HCT116 (cell line): ENCODE data around the gene HSPB7. TPM values are rescaled to one million over a fixed set of nuclear protein-coding genes. Genes with fewer than 3 reads are reported as not detected.

Source experiments
- ATAC-seq: fragments of 200-7000 bp; cut with Tn5 transposase; 2 replicates; pipeline ENCODE4 v1.9.1; 2020; ENCODE audit warnings: mild to moderate bottlenecking, moderate library complexity
- BruUV-seq: library from RNA; stranded (reverse); fragments of 400-500 nt; replicated peaks from 2 replicates; lab custom pipeline; 2021; lab: Mats Ljungman, UMichigan
- CTCF ChIA-PET: fragments of 300-600 bp; sonication (Branson Sonifier 250); formaldehyde crosslinking; loops from one replicate; lab custom pipeline; 2021; ENCODE audit warnings: antibody characterized with exemption; lab: Charles Lee
- POLR2A ChIA-PET: fragments of 300-600, 350-600 bp; sonication (Branson Sonifier 250); formaldehyde crosslinking; loops from one replicate; lab custom pipeline; 2021; ENCODE audit warnings: antibody characterized with exemption; lab: Charles Lee
- RAD21 ChIA-PET, 2 experiments: fragments of 300-600 bp; sonication (Branson Sonifier 250); formaldehyde crosslinking; loops; one replicate each; lab custom pipeline; 2023; ENCODE audit warnings: low total read pairs in 2 of 2; ENCODE audit not compliant: uncharacterized antibody in 2 of 2, unreplicated experiment in 2 of 2, low non-redundant PET in 1 of 2; lab: Charles Lee
- DNase-seq: peaks from one replicate; pipeline ENCODE4 v3.0.0-alpha.2; 2010; ENCODE audit warnings: low read depth, low spot score
- H2AFZ ChIP-seq: fragments of 200-600 bp; shearing (Covaris generic), sonication (generic); 2 replicates; pipeline ENCODE4 v1.6.1; 2017; ENCODE audit warnings: low read depth, mixed run types, mixed read lengths, antibody characterized with exemption, low read length; ENCODE audit not compliant: poor library complexity, severe bottlenecking
- H3K27ac ChIP-seq: 2 replicates; pipeline ENCODE4 v1.5.1; 2012; ENCODE audit warnings: low read depth, low read length
- H3K27me3 ChIP-seq: fragments of 200-600 bp; sonication (generic); 2 replicates; pipeline ENCODE4 v1.6.1; 2016; ENCODE audit warnings: mixed run types, low read length, mixed read lengths; ENCODE audit not compliant: insufficient read depth
- H3K36me3 ChIP-seq, 2 experiments: fragments of 200-500 bp in 1 of 2; fragments of 200-600 bp in 1 of 2; sonication (Bioruptor generic) in 1 of 2; sonication (generic) in 1 of 2; 2 replicates each; pipeline versions ENCODE4 v1.5.1 to v1.6.1; 2014 to 2016; ENCODE audit warnings: low read length in 2 of 2, inconsistent platforms in 1 of 2, mixed read lengths in 1 of 2, mixed run types in 1 of 2; ENCODE audit not compliant: insufficient read depth in 2 of 2, control insufficient read depth in 1 of 2
- H3K4me1 ChIP-seq, 2 experiments: fragments of 200-600 bp in 1 of 2; sonication (generic) in 1 of 2; 2 replicates each; pipeline versions ENCODE4 v1.5.1 to v1.6.1; 2012 to 2017; ENCODE audit warnings: low read length in 2 of 2, inconsistent platforms in 1 of 2, mild to moderate bottlenecking in 1 of 2, mixed read lengths in 1 of 2, mixed run types in 1 of 2, moderate library complexity in 1 of 2; ENCODE audit not compliant: insufficient read depth in 2 of 2, control insufficient read depth in 1 of 2
- H3K4me2 ChIP-seq: fragments of 200-600 bp; sonication (generic); 2 replicates; pipeline ENCODE4 v1.6.1; 2017; ENCODE audit warnings: mixed run types, low read length, mixed read lengths
- H3K4me3 ChIP-seq, 2 experiments: fragments of 200-600 bp in 1 of 2; sonication (generic) in 1 of 2; replicated peaks in 1 of 2; 2 replicates each; pipeline ENCODE4 v1.5.1; 2011 to 2016; ENCODE audit warnings: low read length in 2 of 2, control low read depth in 1 of 2, low read depth in 1 of 2, mild to moderate bottlenecking in 1 of 2, mixed read lengths in 1 of 2, mixed run types in 1 of 2
- H3K79me2 ChIP-seq: fragments of 200-600 bp; sonication (generic); 2 replicates; pipeline ENCODE4 v1.6.1; 2017; ENCODE audit warnings: mild to moderate bottlenecking, mixed run types, low read length, moderate library complexity, mixed read lengths; ENCODE audit not compliant: insufficient read depth
- H3K9ac ChIP-seq: fragments of 200-600 bp; sonication (generic); 2 replicates; pipeline ENCODE4 v1.6.1; 2016; ENCODE audit warnings: low read length, mixed read lengths
- H3K9me2 ChIP-seq: fragments of 200-600 bp; sonication (generic), shearing (Covaris generic); 2 replicates; pipeline ENCODE4 v1.6.1; 2017; ENCODE audit warnings: mixed run types, mild to moderate bottlenecking, moderate library complexity; ENCODE audit not compliant: insufficient read depth
- H3K9me3 ChIP-seq, 2 experiments: fragments of 200-500 bp in 1 of 2; fragments of 200-600 bp in 1 of 2; sonication (Bioruptor generic) in 1 of 2; sonication (generic) in 1 of 2; 2 replicates each; pipeline ENCODE4 v1.6.1; 2014 to 2017; ENCODE audit warnings: low read length in 2 of 2, mixed read lengths in 2 of 2, inconsistent platforms in 1 of 2, low read depth in 1 of 2, mild to moderate bottlenecking in 1 of 2, mixed run types in 1 of 2, moderate library complexity in 1 of 2; ENCODE audit not compliant: control insufficient read depth in 1 of 2, insufficient read depth in 1 of 2
- H4K20me1 ChIP-seq: fragments of 200-600 bp; sonication (generic), shearing (Covaris generic); 2 replicates; pipeline ENCODE4 v1.6.1; 2017; ENCODE audit warnings: mixed run types, mild to moderate bottlenecking, moderate library complexity; ENCODE audit not compliant: insufficient read depth
- CEBPB ChIP-seq: IDR thresholded peaks from 2 replicates; pipeline ENCODE4 v1.6.1; 2012; ENCODE audit warnings: low read depth
- CTCF ChIP-seq, 3 experiments: fragments of 200-600 bp in 1 of 3; sonication (generic) in 1 of 3; IDR thresholded peaks in 2 of 3; conservative IDR thresholded peaks in 1 of 3; 2 replicates each; pipeline ENCODE4 v1.5.1; 2012 to 2017; ENCODE audit warnings: low read depth in 2 of 3, low read length in 2 of 3, antibody characterized with exemption in 1 of 3, borderline replicate concordance in 1 of 3, control low read depth in 1 of 3, mild to moderate bottlenecking in 1 of 3, mixed read lengths in 1 of 3, mixed run types in 1 of 3, moderate library complexity in 1 of 3; ENCODE audit not compliant: insufficient read depth in 1 of 3
- EGR1 ChIP-seq: IDR thresholded peaks from 2 replicates; pipeline ENCODE4 v1.6.1; 2012; ENCODE audit warnings: low read depth
- ELF1 ChIP-seq: IDR thresholded peaks from 2 replicates; pipeline ENCODE4 v1.6.1; 2012; ENCODE audit warnings: low read depth, borderline replicate concordance
- EZH2 ChIP-seq: fragments of 200-600 bp; sonication (generic); IDR thresholded peaks from 2 replicates; pipeline ENCODE4 v1.6.1; 2017; ENCODE audit warnings: antibody characterized with exemption, mixed run types
- EZH2phosphoT487 ChIP-seq: fragments of 200-600 bp; IDR thresholded peaks from 2 replicates; pipeline ENCODE4 v1.6.1; 2018; ENCODE audit warnings: antibody characterized with exemption, borderline replicate concordance
- POLR2AphosphoS5 ChIP-seq: IDR thresholded peaks from 2 replicates; pipeline ENCODE4 v1.6.1; 2011; ENCODE audit warnings: mild to moderate bottlenecking, low read depth, low read length, moderate library complexity
- RAD21 ChIP-seq: IDR thresholded peaks from 2 replicates; pipeline ENCODE4 v1.6.1; 2012; ENCODE audit warnings: low read depth, mild to moderate bottlenecking
- SIN3A ChIP-seq: IDR thresholded peaks from 2 replicates; pipeline ENCODE4 v1.6.1; 2012; ENCODE audit warnings: low read depth
- SP1 ChIP-seq: IDR thresholded peaks from 2 replicates; pipeline ENCODE4 v1.6.1; 2012; ENCODE audit warnings: low read depth
- ZBTB33 ChIP-seq: IDR thresholded peaks from 2 replicates; pipeline ENCODE4 v1.6.1; 2011; ENCODE audit warnings: mild to moderate bottlenecking, low read length, moderate library complexity; ENCODE audit not compliant: insufficient replicate concordance; ENCODE audit errors: extremely low read depth
- ZFX ChIP-seq: fragments of 450-650 bp; IDR thresholded peaks from 2 replicates; pipeline ENCODE4 v1.6.1; 2017
- intact Hi-C: fragments of 100-400 bp; cut with micrococcal nuclease; formaldehyde crosslinking; loops from 2 replicates; pipeline ENCODE4 v1.10.0; 2022
- total RNA-seq: library from RNA; stranded (reverse); gene quantifications from one replicate; pipeline ENCODE4 v1.2.1, GENCODE V29; 2021; ENCODE audit not compliant: unreplicated experiment

HSPB7 gene
- total RNA-seq, 1 experiment from 2014 or later, result 0.27 TPM

DNA sequence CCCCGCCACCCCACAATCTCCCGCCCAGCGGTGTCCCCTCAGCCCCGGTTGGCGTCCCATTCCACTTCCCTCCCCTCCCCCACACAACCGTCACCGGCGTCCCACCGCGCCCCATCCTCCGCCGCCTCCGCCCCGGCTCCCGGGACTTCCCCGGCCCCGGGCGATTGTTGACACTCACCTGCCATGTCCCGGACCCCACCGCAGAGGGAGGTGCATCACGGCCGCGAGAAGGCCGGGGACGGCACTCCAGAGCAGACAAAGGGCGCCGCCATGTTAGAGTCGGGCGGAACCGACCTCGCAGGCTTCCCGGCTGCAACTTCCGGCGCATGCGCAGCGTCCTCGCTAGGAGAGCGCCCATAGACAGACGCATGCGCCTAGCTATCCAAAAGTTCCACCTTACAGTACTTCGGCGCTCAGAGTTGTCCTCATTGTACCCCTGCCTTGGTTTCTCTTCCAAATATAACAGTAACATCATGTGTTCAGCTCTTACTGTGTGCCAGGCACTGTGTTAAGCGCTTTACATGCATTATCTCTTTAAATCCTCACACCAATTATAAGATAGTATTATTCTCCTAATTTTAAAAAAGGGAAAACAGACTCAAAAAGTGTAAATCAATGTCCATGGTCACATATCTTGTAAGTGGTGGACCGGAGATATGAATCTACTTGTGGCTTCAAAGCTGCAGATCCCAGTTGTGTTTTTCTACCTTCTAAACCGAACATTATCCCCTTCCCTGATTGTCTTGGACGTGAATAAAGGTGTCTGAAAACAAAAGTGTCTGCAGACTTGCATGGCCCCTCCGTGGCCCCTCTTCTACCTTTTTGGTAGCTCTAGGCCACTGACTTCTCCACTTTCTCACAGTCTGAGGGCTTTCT is 41.8 kb downstream of the HSPB7 start, which contains the start of gene ZBTB17 (continued):
- TF ChIP-seq SP1 (no peak), CEBPB (no peak), EZH2 (no peak), RAD21 (no peak), POLR2AphosphoS5 (no peak; the same call in none of the 2 replicates), CTCF (IDR thresholded peaks at IDR 0.05 in 2 of 3, conservative IDR thresholded peaks at IDR 0.05 in 1 of 3; ENCODE audit: borderline replicate concordance in 1 of 3, insufficient read depth in 1 of 3, low read depth in 2 of 3, low read length in 2 of 3) (no peak), ZBTB33 (no peak)

GRCh38 chr1:15975358-15975804 is 42.5 kb downstream of the HSPB7 start:
- H3K9me3 ChIP-seq, result no peaks in the 10 kb centered on the region
- ChIA-PET RAD21 (no interaction called here), POLR2A (interaction anchor here (1.0 kb wide), 1 partner anchor 128 kb away, joined by 3 read pairs; the partner anchor contains the start of gene SPEN), CTCF (interaction anchor here (1.3 to 2.2 kb wide), 3 partner anchors 20 to 180 kb away, joined by 4 to 6 read pairs (median 4); no protein-coding TSS in a partner anchor)
- H3K9me2 ChIP-seq, result no peaks in the 10 kb centered on the region
- peak; percentile 87 for TF ChIP-seq EGR1
- 0 out of 2 replicates have a peak, but pooled peaks have one; percentile 17 for TF ChIP-seq SIN3A
- peak; percentile 41; the same call in 1 of the 2 replicates for TF ChIP-seq ZFX
- no peak for TF ChIP-seq EZH2phosphoT487
- no peak for TF ChIP-seq ELF1
- no peak for TF ChIP-seq EZH2
- TF ChIP-seq CTCF (IDR thresholded peaks at IDR 0.05 in 2 of 3, conservative IDR thresholded peaks at IDR 0.05 in 1 of 3; ENCODE audit: borderline replicate concordance in 1 of 3, insufficient read depth in 1 of 3, low read depth in 2 of 3, low read length in 2 of 3), result peak in 1 of 3 experiments; percentile 17; a peak in 1 of 6 replicates
- H4K20me1 ChIP-seq, result no peaks in the 10 kb centered on the region
- ATAC-seq, result peak; percentile 86
- intact Hi-C loops, result no loop called here
- peaks cover 22% of the 10 kb centered on the region for H3K79me2 ChIP-seq
- no peak for DNase-seq
- H3K4me1 ChIP-seq, result peaks cover 8 to 16% of the 10 kb centered on the region in 2 experiments; a peak in 3 of 4 replicates
- no peak overlapping the region for H2AFZ ChIP-seq
- BruUV-seq, result no TSS peak
- H3K36me3 ChIP-seq, result peaks cover 2 to 3% of the 10 kb centered on the region in 2 experiments; a peak in 1 of 4 replicates
- peak overlapping the region; percentile 75 for H3K9ac ChIP-seq
- no peaks in the 10 kb centered on the region for H3K27me3 ChIP-seq
- peak overlapping the region; percentile 61 for H3K27ac ChIP-seq
- H3K4me2 ChIP-seq, result peak overlapping the region; percentile 97
- H3K4me3 ChIP-seq, result peak overlapping the region; percentile 81
